ENCODE data around the gene SRRM5.

DNA sequence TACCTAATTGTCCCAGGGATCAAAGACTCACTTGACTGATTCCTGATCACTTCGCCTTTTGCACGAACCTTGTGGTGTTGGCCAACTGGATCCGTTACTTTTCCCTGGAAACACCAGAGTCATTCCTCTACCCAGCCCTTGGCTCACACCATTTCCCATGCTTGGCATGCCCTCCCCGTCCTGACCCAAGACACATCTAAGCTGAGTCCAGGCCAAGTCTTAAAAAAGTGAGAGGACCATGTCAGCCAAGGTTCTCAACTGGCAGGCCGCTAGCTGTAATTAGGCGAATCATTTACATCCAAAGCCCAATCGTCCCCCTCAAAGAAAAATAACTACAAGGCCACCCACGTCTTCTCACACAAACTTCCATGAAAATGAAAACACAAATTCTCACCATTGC, 46.6 kb downstream of the SRRM5 start:
- TF ChIP-seq, protein P1, sequence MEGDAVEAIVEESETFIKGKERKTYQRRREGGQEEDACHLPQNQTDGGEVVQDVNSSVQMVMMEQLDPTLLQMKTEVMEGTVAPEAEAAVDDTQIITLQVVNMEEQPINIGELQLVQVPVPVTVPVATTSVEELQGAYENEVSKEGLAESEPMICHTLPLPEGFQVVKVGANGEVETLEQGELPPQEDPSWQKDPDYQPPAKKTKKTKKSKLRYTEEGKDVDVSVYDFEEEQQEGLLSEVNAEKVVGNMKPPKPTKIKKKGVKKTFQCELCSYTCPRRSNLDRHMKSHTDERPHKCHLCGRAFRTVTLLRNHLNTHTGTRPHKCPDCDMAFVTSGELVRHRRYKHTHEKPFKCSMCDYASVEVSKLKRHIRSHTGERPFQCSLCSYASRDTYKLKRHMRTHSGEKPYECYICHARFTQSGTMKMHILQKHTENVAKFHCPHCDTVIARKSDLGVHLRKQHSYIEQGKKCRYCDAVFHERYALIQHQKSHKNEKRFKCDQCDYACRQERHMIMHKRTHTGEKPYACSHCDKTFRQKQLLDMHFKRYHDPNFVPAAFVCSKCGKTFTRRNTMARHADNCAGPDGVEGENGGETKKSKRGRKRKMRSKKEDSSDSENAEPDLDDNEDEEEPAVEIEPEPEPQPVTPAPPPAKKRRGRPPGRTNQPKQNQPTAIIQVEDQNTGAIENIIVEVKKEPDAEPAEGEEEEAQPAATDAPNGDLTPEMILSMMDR (IDR thresholded peaks at IDR 0.05 in 8 of 11, conservative IDR thresholded peaks at IDR 0.05 in 3 of 11): no peak
- TF ChIP-seq POLR2AphosphoS5 (IDR thresholded peaks at IDR 0.05): no peak
- TF ChIP-seq POLR2A (IDR thresholded peaks at IDR 0.05): no peak
